AG04449 (cell line): Measurements from ENCODE around the gene SLC25A17.

Experiments
- CTCF ChIA-PET: fragments of 350-600 bp; formaldehyde crosslinking; extraction: SDS; loops from one replicate; lab custom pipeline; 2021; ENCODE audit warnings: antibody characterized with exemption; lab: Yijun Ruan, JAX
- POLR2A ChIA-PET: fragments of 400-600, 350-600 bp; formaldehyde crosslinking; extraction: SDS; loops from one replicate; lab custom pipeline; 2020; ENCODE audit warnings: antibody characterized with exemption, inconsistent platforms; lab: Yijun Ruan, JAX
- DNase-seq: peaks from one replicate; pipeline ENCODE4 v3.0.0-alpha.2; 2010; ENCODE audit warnings: low read depth, low spot score
- H3K4me3 ChIP-seq: 2 replicates; pipeline ENCODE4 v1.5.1; 2011; ENCODE audit warnings: low read depth, mild to moderate bottlenecking, control low read depth, low read length
- CTCF ChIP-seq: IDR thresholded peaks from one replicate; pipeline ENCODE4 v1.5.1; 2011; ENCODE audit warnings: mild to moderate bottlenecking, moderate library complexity, low read length, control low read depth, inconsistent platforms; ENCODE audit not compliant: insufficient read depth; ENCODE audit errors: missing control alignments

The SLC25A17 gene

GRCh38 chr22:40808018-40808841 lies 10.9 kb downstream of the SLC25A17 start:
- DNase-seq = no peak
- POLR2A ChIA-PET = no interaction called here

GRCh38 chr22:40806711-40807110 lies 12.4 kb downstream of the SLC25A17 start:
- no peak for DNase-seq
- ChIA-PET POLR2A (no interaction called here), CTCF (no interaction called here)
- no peak overlapping the region for H3K4me3 ChIP-seq
- TF ChIP-seq CTCF = no peak

More at GRCh38 chr22:40808018-40808841, 10.9 kb downstream of the SLC25A17 start:
- TF ChIP-seq CTCF = no peak
- no peak overlapping the region for H3K4me3 ChIP-seq
- CTCF ChIA-PET = interaction anchor here (0.6 to 1.2 kb wide), 4 partner anchors 10 to 157 kb away, joined by 3 read pairs; partner anchors contain the start of gene SLC25A17

GRCh38 chr22:40805699-40806203 lies 13.4 kb downstream of the SLC25A17 start:
- CTCF ChIA-PET = interaction anchor here (0.9 kb wide), 2 partner anchors 45 to 122 kb away, joined by 3 read pairs; no protein-coding TSS in a partner anchor
- POLR2A ChIA-PET = no interaction called here
- no peak overlapping the region for H3K4me3 ChIP-seq

GRCh38 chr22:40805239-40805638 lies 13.9 kb downstream of the SLC25A17 start:
- ChIA-PET POLR2A (no interaction called here), CTCF (interaction anchor here (0.9 kb wide), 2 partner anchors 45 to 122 kb away, joined by 3 read pairs; no protein-coding TSS in a partner anchor)
- H3K4me3 ChIP-seq = no peak overlapping the region

More at GRCh38 chr22:40805699-40806203, 13.4 kb downstream of the SLC25A17 start:
- TF ChIP-seq CTCF = no peak
- no peak for DNase-seq

GRCh38 chr22:40803321-40803720 lies 15.8 kb downstream of the SLC25A17 start:
- no peak overlapping the region for H3K4me3 ChIP-seq
- ChIA-PET CTCF (interaction anchor here (1.4 to 1.7 kb wide), 3 partner anchors 14 to 120 kb away, joined by 3 to 5 read pairs (median 3); no protein-coding TSS in a partner anchor), POLR2A (interaction anchor here (0.9 kb wide), 1 partner anchor 28 kb away, joined by 3 read pairs; no protein-coding TSS in a partner anchor)
- no peak for DNase-seq
- no peak for TF ChIP-seq CTCF

More at GRCh38 chr22:40805239-40805638, 13.9 kb downstream of the SLC25A17 start:
- no peak for DNase-seq
- TF ChIP-seq CTCF = no peak

GRCh38 chr22:40799008-40799407 lies 20.1 kb downstream of the SLC25A17 start:
- no peak for DNase-seq
- TF ChIP-seq CTCF = no peak
- no peak overlapping the region for H3K4me3 ChIP-seq
- POLR2A ChIA-PET = no interaction called here
- CTCF ChIA-PET = interaction anchor here (0.6 to 0.8 kb wide), 2 partner anchors 11 to 742 kb away, joined by 3 to 4 read pairs; no protein-coding TSS in a partner anchor
